Measurements from ENCODE around the gene NOTCH1.

DNA sequence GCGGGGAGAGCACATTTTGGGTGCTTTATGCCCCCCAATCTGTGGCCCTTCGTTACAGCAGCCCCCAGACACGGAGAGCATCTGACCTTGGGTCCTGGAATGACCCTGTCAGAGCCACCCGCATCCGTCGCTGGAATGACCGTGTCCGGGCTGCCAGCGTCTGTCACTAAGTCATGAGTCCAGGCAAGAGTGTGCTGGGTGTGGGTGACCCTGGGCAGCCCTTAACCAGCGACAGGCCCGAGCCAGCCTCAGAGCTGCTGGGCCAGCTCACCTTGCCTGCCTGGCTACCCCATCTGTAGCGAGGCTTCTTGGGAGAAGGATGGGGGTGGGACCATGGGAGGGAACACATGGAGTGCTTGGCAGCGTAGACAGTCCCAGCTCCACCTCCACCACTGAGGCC is 46.8 kb upstream of the NOTCH1 start:
- TF ChIP-seq EZH2 (IDR thresholded peaks at IDR 0.05; ENCODE audit: borderline replicate concordance, low read depth, low read length, severe bottlenecking) = no peak
- TF ChIP-seq, protein P1, sequence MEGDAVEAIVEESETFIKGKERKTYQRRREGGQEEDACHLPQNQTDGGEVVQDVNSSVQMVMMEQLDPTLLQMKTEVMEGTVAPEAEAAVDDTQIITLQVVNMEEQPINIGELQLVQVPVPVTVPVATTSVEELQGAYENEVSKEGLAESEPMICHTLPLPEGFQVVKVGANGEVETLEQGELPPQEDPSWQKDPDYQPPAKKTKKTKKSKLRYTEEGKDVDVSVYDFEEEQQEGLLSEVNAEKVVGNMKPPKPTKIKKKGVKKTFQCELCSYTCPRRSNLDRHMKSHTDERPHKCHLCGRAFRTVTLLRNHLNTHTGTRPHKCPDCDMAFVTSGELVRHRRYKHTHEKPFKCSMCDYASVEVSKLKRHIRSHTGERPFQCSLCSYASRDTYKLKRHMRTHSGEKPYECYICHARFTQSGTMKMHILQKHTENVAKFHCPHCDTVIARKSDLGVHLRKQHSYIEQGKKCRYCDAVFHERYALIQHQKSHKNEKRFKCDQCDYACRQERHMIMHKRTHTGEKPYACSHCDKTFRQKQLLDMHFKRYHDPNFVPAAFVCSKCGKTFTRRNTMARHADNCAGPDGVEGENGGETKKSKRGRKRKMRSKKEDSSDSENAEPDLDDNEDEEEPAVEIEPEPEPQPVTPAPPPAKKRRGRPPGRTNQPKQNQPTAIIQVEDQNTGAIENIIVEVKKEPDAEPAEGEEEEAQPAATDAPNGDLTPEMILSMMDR (IDR thresholded peaks at IDR 0.05; ENCODE audit: borderline replicate concordance, extremely low read depth, low read length, poor library complexity, severe bottlenecking) = no peak

Measured in DND-41 (cell line).